ENCODE data around the gene MBTPS1.
A peak's percentile ranks its signal among the peaks of the same experiment; 100 is the strongest.

Gene MBTPS1

GRCh38 chr16:84095466-84095865 is 21.3 kb downstream of the MBTPS1 start:
- DNase-seq = no peak

- no peak for DNase-seq
Observed at GRCh38 chr16:84093879-84094270, 22.9 kb downstream of the MBTPS1 start.

- DNase-seq = no peak
Observed at GRCh38 chr16:84093120-84093878, 23.4 kb downstream of the MBTPS1 start.

- no peak for DNase-seq
Observed at GRCh38 chr16:84091460-84091859, 25.3 kb downstream of the MBTPS1 start.

GRCh38 chr16:84090211-84090610 is 26.5 kb downstream of the MBTPS1 start:
- DNase-seq = no peak

- DNase-seq = no peak
Observed at GRCh38 chr16:84088695-84089395, 27.9 kb downstream of the MBTPS1 start.

- no peak for DNase-seq
Observed at GRCh38 chr16:84087466-84088151, 29.1 kb downstream of the MBTPS1 start.

- no peak for DNase-seq
Observed at GRCh38 chr16:84087001-84087400, 29.7 kb downstream of the MBTPS1 start.

- DNase-seq = no peak
Observed at GRCh38 chr16:84086341-84086740, 30.4 kb downstream of the MBTPS1 start.

- DNase-seq = no peak
Observed at GRCh38 chr16:84085773-84086172, 31.0 kb downstream of the MBTPS1 start.

- no peak for DNase-seq
Observed at GRCh38 chr16:84085271-84085667, 31.5 kb downstream of the MBTPS1 start.

- peak; percentile 65 for DNase-seq
Observed at GRCh38 chr16:84084570-84085270, 32.0 kb downstream of the MBTPS1 start.

- no peak for DNase-seq
Observed at GRCh38 chr16:84082835-84083569, 33.7 kb downstream of the MBTPS1 start.

GRCh38 chr16:84082110-84082509 is 34.6 kb downstream of the MBTPS1 start:
- DNase-seq = no peak

- no peak for DNase-seq
Observed at GRCh38 chr16:84081446-84081989, 35.2 kb downstream of the MBTPS1 start.

GRCh38 chr16:84080813-84081212 is 35.9 kb downstream of the MBTPS1 start:
- DNase-seq = no peak

- no peak for DNase-seq
Observed at GRCh38 chr16:84080378-84080777, 36.4 kb downstream of the MBTPS1 start.

- DNase-seq = no peak
Observed at GRCh38 chr16:84079664-84080063, 37.1 kb downstream of the MBTPS1 start.

GRCh38 chr16:84075376-84075775 is 41.4 kb downstream of the MBTPS1 start:
- no peak for DNase-seq

- no peak for DNase-seq
Observed at GRCh38 chr16:84074721-84075120, 42.0 kb downstream of the MBTPS1 start.

- DNase-seq = no peak
Observed at GRCh38 chr16:84072014-84072413, 44.7 kb downstream of the MBTPS1 start.

- DNase-seq = no peak
Observed at GRCh38 chr16:84071121-84071520, 45.6 kb downstream of the MBTPS1 start.
